NCI-H1436 (cell line): ENCODE data around the gene FDXR.
"Not testable (repeated sequence)": the region's sequence is repeated elsewhere in the genome, so short reads cannot be mapped to it uniquely, and the experiment has no call there.

Source experiments
- DNase-seq: peaks from one replicate; lab custom pipeline; 2025; lab: John Stamatoyannopoulos, UW

Gene FDXR

GRCh38 chr17:74872313-74873036, at the start of gene FDXR:
Gene FDXR (minus strand): TSS chr17:74872994. CDS start chr17:74872944, 50 bp downstream.
- peak; percentile 50 for DNase-seq

- DNase-seq, result no peak
Observed at GRCh38 chr17:74922172-74922571, 49.4 kb upstream of the FDXR start.

- no peak for DNase-seq
Observed at GRCh38 chr17:74921769-74922168, 49.0 kb upstream of the FDXR start.

- no peak for DNase-seq
Observed at GRCh38 chr17:74921026-74921681, 48.4 kb upstream of the FDXR start.

- peak; percentile 45 for DNase-seq
Observed at GRCh38 chr17:74920642-74921025, 47.8 kb upstream of the FDXR start.

- DNase-seq, result no peak
Observed at GRCh38 chr17:74920306-74920620, 47.5 kb upstream of the FDXR start.

- no peak for DNase-seq
Observed at GRCh38 chr17:74919440-74920305, 46.9 kb upstream of the FDXR start.

GRCh38 chr17:74918906-74919305, 46.1 kb upstream of the FDXR start:
- no peak for DNase-seq

GRCh38 chr17:74917430-74917829, 44.6 kb upstream of the FDXR start:
- DNase-seq, result no peak

- DNase-seq, result no peak
Observed at GRCh38 chr17:74916851-74917199, 44.0 kb upstream of the FDXR start.

GRCh38 chr17:74916136-74916850, 43.5 kb upstream of the FDXR start:
- DNase-seq, result no peak

GRCh38 chr17:74911423-74911822, 38.6 kb upstream of the FDXR start:
- not testable (repeated sequence) for DNase-seq

GRCh38 chr17:74909097-74909496, 36.3 kb upstream of the FDXR start:
- not testable (repeated sequence) for DNase-seq

GRCh38 chr17:74907012-74907411, 34.2 kb upstream of the FDXR start:
- DNase-seq, result no peak

GRCh38 chr17:74906214-74906793, 33.5 kb upstream of the FDXR start:
- DNase-seq, result not testable (repeated sequence)

- no peak for DNase-seq
Observed at GRCh38 chr17:74904687-74905409, 32.1 kb upstream of the FDXR start.

GRCh38 chr17:74903671-74904070, 30.9 kb upstream of the FDXR start:
- no peak for DNase-seq

GRCh38 chr17:74903034-74903433, 30.2 kb upstream of the FDXR start:
- no peak for DNase-seq

- DNase-seq, result no peak
Observed at GRCh38 chr17:74901353-74902135, 28.8 kb upstream of the FDXR start.

- DNase-seq, result no peak
Observed at GRCh38 chr17:74900208-74900607, 27.4 kb upstream of the FDXR start.
